GM15510 (cell line): Measurements from ENCODE around the gene POFUT2.

Experiments used
- POLR2A ChIP-seq: IDR thresholded peaks from 3 replicates; pipeline ENCODE4 v1.6.1; 2011; ENCODE audit warnings: borderline replicate concordance; ENCODE audit not compliant: insufficient read length; ENCODE audit errors: extremely low read depth

POFUT2 gene

DNA sequence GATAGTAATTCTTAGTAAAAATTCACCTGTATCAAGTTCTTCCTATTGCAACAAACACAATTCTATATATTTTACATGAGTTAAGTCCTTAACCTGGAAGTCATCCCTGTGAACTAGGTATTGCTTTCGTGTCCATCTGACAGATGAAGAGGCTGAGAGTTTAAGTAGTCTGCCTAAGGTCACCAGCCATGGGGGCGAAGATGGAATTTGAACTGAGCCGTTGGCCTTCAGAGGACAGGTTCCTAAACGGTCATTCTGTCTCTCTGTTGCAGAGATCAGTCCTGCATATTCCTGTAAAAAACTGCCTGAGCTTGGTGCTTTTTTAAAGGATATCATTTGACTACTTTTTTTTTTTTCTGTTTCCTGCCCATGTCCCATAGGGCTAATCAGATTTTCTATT lies 10.2 kb upstream of the POFUT2 start:
- TF ChIP-seq POLR2A, result no peak

- TF ChIP-seq POLR2A, result no peak
Measured at GRCh38 chr21:45297329-45297728, 9.6 kb upstream of the POFUT2 start.

DNA sequence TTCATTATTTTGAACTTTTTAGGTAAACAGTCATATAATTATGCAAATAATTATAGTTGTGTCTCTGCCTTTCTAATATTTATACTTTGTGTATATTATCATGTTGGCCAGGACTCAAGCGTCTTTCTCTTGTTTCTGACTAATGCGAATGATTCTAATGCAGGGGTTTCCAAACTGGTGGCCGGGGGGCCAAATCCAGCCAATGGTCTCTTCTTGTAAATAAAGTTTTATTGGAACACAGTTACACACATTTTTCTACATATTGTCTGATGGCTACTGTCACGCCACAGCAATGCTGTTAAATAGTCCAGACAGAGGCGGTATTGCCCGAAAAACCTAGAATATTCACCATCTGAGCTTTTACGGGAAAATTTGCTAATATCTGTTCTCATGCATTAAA lies 8.9 kb upstream of the POFUT2 start:
- TF ChIP-seq POLR2A, result no peak

DNA sequence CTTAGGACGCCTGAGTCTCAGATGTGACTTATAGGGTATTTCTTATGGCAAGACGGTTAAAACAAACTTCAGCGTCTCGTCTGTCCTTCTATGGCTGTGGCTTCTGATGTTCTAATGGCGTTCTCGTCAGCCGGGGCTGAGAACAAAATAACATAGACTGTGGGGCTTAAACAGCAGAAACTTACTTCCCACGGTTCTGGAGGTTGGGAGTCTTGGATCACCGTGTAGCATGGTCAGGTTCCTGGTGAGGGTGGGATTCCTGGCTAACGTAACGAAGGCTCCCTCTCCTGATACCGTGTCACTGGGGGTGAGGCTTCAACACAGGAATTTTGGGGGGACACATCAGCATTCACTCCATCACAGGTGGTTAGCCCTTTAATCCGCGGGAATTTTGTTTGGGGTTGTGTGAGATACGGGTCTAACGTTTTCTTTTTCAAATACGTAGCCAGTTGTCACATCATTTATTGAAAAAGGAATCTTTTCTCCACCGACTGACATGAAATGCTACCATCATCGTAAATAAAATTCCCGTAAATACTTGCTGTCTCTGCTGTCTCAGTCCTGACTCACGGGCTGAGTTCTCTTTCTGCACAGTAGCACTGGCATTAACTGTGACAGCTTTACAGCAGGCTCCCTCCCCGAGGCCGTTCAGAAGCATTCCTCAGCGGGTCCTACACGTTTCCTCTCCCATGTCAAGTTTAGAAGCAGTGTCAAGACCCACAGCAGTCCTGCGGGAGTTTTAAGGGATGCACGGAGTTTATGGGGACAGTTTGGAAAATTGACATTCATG lies 8.1 kb upstream of the POFUT2 start:
- TF ChIP-seq POLR2A, result no peak

DNA sequence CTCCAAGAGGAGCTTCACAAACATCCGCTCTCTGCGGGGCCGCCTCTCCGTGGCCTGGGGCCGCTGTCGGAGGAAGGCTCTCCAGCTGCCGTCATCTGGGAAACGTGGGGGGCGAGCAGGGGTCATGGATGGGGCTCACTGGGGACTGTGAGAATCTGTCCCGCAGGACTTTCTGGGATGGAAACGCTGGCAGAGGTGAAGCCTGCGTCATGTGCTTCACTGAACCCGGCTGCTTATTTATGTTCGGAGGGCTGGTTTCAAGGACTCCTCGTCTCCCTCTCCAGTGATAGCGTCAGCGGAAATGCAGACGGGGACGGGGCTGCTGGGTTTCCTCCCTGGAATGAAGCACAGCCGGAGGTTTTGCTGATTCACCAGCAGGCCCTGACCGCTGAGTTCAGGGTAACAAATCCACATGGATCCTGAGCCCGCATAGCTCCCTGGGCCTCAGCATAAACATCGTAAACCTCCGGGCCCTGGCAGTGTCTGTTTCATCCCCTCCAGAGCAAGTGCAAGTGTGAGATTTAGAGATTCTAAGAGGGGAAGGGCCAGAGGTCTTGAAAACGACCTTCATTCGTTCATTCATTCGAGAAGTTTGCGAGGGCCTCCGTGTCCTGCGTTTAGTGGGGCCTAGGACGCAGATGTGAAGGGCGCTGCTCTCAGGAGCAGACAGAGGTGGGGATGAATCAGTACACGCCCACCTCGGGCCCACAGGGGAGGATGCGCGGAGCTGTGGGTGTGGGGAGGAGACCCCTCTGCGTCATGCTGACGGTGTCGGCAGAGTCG lies 7.0 kb upstream of the POFUT2 start:
- no peak for TF ChIP-seq POLR2A

GRCh38 chr21:45293726-45294401 lies 6.2 kb upstream of the POFUT2 start:
- no peak for TF ChIP-seq POLR2A

DNA sequence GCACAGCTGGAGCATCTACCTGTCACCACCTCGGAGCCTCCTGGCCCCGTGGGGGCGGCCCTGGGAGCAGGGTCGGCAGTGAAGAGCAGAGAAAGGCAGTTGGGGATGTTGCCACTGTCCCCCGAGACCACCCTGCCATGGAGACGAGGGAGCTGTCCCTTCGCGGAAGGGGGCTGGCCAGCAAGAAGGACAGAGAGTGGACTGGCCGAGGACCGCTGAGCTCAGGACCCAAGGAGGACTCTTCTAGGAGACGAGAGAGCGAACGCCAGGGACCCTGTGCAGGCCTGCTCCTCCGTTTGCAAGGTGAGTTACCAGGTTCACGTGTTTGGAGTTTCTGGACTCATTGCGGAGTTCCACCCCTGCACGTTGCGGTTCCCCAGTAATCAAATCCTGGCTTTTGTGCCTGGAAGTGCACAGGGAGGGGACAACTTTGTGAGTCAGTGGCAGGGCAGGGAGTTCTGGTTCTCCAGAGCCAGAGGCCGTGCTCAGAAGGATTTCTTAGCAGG lies 5.6 kb upstream of the POFUT2 start:
- TF ChIP-seq POLR2A, result no peak

- no peak for TF ChIP-seq POLR2A
Measured at GRCh38 chr21:45292399-45293219, 4.9 kb upstream of the POFUT2 start.

DNA sequence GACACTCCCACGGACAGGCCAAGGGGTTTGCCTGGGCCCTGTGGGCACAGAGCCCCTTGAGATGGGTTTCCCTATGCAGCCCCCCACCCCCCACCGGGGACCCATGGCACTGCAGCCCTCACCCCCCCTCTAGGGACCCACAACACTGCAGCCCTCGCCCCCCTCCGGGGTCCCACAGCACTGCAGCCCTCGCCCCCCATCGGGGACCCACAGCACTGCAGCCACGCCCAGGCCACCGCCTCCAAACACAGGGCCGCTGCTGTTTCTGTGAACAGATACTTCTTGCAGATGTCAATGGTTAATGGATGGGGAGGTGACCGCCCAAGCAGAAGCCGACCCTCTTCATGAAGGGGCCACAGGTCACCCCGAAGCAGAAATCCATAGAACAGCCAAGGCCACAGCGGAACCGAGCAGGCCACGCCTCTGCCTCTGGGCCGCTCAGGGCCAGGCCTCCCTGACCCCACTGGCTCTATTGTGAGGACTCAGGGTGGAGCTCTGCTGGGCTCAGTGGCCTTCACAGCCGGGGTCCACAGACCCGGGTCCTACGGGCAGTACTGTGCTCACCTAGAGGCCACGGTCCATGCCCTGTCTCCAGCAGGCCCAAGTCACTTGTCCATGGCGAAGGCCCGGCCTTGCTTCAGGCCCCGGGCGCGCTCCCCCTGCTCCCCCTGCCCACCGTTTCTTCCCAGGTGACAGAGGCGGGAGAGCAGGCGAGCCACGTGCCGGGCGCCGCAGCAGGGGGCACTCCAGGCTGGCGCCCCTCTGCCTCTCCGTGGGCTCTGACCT lies 4.1 kb upstream of the POFUT2 start:
- no peak for TF ChIP-seq POLR2A

- no peak for TF ChIP-seq POLR2A
Measured at GRCh38 chr21:45290948-45291612, 3.4 kb upstream of the POFUT2 start.

DNA sequence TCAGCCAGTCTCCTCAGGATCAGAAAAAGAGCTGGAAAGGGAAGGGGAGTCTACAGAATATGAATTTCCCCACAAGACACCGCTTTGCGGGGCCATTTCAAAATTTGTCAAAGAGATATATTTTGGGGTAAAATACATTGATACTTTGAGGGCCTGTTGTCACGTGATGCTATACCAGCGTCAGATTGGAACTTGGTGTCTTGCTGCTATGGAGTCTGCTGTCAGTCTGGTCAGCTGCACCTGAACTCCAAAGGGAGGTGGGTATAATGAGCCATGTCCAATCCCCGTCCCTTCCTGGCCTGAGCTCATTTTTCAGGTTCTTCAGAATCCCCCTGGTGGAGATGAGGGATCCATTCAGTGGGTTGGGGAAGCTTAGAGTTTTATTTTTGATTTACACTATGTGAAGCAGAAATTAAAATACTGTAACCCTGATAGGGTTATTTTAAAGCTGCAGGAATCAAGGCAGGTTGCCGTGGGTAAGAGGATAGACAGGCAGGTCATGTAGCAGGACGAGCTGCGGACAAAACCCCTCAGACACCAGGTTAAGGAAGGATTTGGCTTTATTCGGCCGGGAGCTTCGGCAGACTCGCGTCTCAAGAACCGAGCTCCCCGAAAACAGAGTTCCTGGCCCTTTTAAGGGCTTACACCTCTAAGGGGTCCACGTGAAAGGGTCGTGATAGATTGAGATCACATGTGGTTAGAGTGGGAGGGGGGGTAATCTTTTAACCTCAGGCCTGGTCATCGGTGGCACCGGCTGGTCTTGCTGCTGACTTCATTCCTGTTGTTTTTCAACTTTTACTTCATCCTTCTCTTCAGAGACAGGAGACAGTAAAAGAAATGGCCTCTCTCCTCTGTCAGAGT lies 2.2 kb upstream of the POFUT2 start:
- no peak for TF ChIP-seq POLR2A

DNA sequence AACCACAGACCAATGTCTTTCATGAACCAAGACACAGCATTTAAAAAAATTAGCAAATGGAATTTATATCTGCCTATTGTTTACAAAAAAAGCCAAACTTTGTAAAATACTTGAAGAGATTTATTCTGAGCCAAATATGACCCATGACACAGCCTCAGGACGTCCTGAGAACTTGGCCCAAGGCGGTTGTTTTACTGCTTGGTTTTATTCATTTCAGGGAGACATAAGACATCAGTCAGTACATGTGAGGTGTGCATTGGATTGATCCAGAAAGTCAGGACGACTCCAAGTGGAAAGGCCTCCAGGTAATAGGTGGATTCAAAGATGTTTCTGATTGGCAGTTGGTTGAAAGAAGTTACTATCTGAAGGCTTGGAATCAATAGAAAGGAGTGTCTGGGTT lies 1.4 kb upstream of the POFUT2 start:
- no peak for TF ChIP-seq POLR2A
